HG03025 (cell line): Measurements from ENCODE around the gene ZNF891.

Source experiments
- ATAC-seq: cut with Tn5 transposase; IDR thresholded peaks from one replicate; pipeline ENCODE4 v1.9.1; 2021; ENCODE audit warnings: mild to moderate bottlenecking, moderate library complexity; ENCODE audit not compliant: unreplicated experiment, low FRiP score

ZNF891 gene

DNA sequence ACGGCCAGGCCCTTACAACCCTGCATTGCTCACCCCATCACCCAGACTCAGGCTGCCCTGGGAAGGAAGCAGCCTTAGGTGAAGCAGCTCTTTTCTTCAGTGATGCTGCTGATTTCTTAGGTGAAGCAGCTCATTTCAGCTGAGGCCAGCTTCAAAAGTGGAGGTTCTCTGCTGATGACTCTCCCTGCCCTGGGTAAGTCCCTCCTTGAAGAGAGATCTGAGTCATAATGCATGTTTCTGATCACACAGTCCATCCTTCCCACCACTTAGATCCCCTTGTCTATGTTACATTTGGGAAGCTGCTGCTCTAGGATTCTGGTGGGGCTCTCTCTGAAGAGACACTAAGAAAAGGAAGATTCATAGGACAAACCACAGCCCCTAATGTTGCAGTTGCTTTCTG lies 66.5 kb downstream of the ZNF891 start:
- no peak for ATAC-seq

DNA sequence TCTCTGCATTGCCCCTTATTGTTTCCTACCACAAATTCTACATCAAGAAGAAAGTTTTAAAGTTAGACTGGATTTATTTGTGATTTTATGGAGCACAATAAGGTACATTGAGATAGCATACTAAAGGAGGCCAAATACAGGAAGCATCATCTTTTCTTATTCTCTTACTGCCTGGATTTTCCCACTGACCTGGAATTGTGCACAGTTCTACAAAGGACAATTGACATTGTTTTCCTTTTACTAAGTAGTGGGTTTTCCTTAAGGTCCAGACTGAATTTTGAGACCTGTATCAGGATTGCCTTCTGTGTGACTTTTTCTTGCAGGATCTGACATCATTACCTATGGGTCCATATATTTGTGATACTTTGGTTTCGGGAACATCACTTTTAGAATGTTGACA lies 68.1 kb downstream of the ZNF891 start:
- no peak for ATAC-seq

DNA sequence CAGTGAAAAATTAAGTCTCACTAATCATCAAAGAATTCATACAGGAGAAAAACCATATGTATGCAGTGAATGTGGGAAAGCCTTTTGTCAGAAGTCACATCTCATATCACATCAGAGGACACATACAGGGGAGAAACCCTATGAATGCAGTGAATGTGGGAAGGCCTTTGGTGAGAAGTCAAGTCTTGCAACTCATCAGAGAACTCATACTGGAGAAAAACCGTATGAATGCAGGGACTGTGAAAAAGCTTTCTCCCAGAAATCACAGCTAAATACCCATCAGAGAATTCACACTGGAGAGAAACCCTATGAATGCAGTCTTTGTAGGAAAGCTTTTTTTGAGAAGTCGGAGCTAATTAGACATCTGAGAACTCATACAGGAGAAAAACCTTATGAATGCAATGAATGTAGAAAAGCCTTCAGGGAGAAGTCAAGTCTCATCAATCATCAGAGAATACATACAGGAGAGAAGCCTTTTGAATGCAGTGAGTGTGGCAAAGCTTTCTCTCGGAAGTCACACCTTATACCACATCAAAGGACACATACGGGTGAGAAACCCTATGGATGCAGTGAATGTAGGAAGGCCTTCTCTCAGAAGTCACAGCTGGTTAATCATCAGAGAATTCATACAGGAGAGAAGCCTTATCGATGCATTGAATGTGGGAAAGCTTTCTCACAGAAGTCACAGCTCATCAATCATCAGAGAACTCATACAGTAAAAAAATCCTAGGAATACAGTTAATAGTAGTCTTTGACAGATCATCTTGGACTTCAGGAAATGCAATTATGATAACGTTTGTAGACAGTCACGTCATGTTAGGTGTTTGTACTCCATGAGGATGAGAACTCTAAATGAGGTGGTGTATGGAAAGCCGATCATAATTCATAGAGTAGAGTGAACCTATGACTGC lies 71.6 kb downstream of the ZNF891 start:
- ATAC-seq: no peak

DNA sequence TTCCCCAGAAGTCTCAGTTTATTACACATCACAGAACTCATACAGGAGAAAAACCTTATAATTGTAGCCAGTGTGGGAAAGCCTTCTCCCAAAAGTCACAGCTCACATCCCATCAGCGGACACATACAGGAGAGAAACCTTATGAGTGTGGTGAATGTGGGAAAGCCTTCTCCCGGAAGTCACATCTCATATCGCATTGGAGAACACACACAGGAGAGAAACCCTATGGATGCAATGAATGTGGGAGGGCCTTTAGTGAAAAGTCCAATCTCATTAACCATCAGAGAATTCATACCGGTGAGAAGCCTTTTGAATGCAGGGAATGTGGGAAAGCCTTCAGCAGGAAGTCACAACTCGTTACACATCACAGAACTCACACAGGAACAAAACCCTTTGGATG lies 72.6 kb downstream of the ZNF891 start:
- no peak for ATAC-seq
